GM12878 (cell line): Measurements from ENCODE around the gene SUGCT. TPM values are rescaled to one million over a fixed set of nuclear protein-coding genes. Genes with fewer than 3 reads are reported as not detected.

Experiments
- ATAC-seq: fragments of 200-7000 bp; cut with Tn5 transposase; 3 replicates; pipeline ENCODE4 v1.9.1; 2020; ENCODE audit warnings: mild to moderate bottlenecking, moderate library complexity
- BruUV-seq: library from RNA; stranded (reverse); fragments of 400-500 nt; replicated peaks from 2 replicates; lab custom pipeline; 2021; lab: Mats Ljungman, UMichigan
- CTCF ChIA-PET: fragments of 300-600 bp; sonication (Branson Sonifier 250); formaldehyde crosslinking; extraction: SDS; loops from one replicate; lab custom pipeline; 2021; ENCODE audit warnings: inconsistent platforms; lab: Yijun Ruan, JAX
- POLR2A ChIA-PET: fragments of 350-600 bp; formaldehyde crosslinking; extraction: SDS; loops from one replicate; lab custom pipeline; 2021; ENCODE audit warnings: inconsistent platforms; lab: Charles Lee
- RAD21 ChIA-PET: fragments of 300-600 bp; sonication (Branson Sonifier 250); formaldehyde crosslinking; loops from one replicate; lab custom pipeline; 2023; ENCODE audit warnings: antibody characterized with exemption; ENCODE audit not compliant: unreplicated experiment; lab: Charles Lee
- SMC1A ChIA-PET: fragments of 300-600 bp; sonication (Branson Sonifier 250); formaldehyde crosslinking; loops from one replicate; lab custom pipeline; 2023; ENCODE audit not compliant: unreplicated experiment, uncharacterized antibody; lab: Charles Lee
- DNase-seq: peaks from one replicate; pipeline ENCODE4 v3.0.0-alpha.2; 2011; ENCODE audit warnings: low read depth, low spot score
- FAIRE-seq: peaks from 3 replicates; lab custom pipeline; 2011; peaks lifted over from hg19 to GRCh38; lab: Jason Lieb, UNC
- H2AFZ ChIP-seq: 2 replicates; pipeline ENCODE4 v1.6.0; 2011; ENCODE audit warnings: low read depth, low read length, control low read depth; ENCODE audit not compliant: control insufficient read depth
- H3K27ac ChIP-seq: 2 replicates; pipeline ENCODE4 v1.5.1; 2011; ENCODE audit warnings: control low read depth; ENCODE audit not compliant: control insufficient read depth, insufficient read depth
- H3K27me3 ChIP-seq, 2 experiments: replicated peaks in 1 of 2; 2 replicates each; pipeline versions ENCODE4 v1.6.0 to v1.6.1; 2011; ENCODE audit warnings: low read length in 1 of 2; ENCODE audit not compliant: control insufficient read depth in 2 of 2, insufficient read depth in 2 of 2
- H3K36me3 ChIP-seq, 2 experiments: 2 replicates each; pipeline ENCODE4 v1.5.1; 2011; ENCODE audit warnings: low read length in 1 of 2; ENCODE audit not compliant: control insufficient read depth in 2 of 2, insufficient read depth in 2 of 2
- H3K4me1 ChIP-seq: 2 replicates; pipeline ENCODE4 v1.6.1; 2011; ENCODE audit warnings: mild to moderate bottlenecking, low read length, moderate library complexity, mixed read lengths; ENCODE audit not compliant: control insufficient read depth, insufficient read depth
- H3K4me2 ChIP-seq: 2 replicates; pipeline ENCODE4 v1.6.0; 2011; ENCODE audit warnings: control low read depth; ENCODE audit not compliant: control insufficient read depth, insufficient read depth
- H3K4me3 ChIP-seq: fragments of 200-600 bp; sonication (generic); 2 replicates; pipeline ENCODE4 v1.5.1; 2016
- H3K79me2 ChIP-seq: 2 replicates; pipeline ENCODE4 v1.6.0; 2011; ENCODE audit warnings: low read length; ENCODE audit not compliant: control insufficient read depth, insufficient read depth
- H3K9ac ChIP-seq: 2 replicates; pipeline ENCODE4 v1.8.0; 2011; ENCODE audit warnings: low read length, control low read depth, mixed read lengths; ENCODE audit not compliant: control insufficient read depth, insufficient read depth
- H3K9me3 ChIP-seq: replicated peaks from 3 replicates; pipeline ENCODE4 v1.5.1; 2011; ENCODE audit warnings: mild to moderate bottlenecking, low read length; ENCODE audit not compliant: control insufficient read depth, insufficient read depth
- H4K20me1 ChIP-seq: 2 replicates; pipeline ENCODE4 v1.6.0; 2011; ENCODE audit not compliant: control insufficient read depth, insufficient read depth
- BCL11A ChIP-seq: IDR thresholded peaks from 2 replicates; pipeline ENCODE4 v1.6.1; 2011; ENCODE audit warnings: low read depth, low read length
- CHD1 ChIP-seq: IDR thresholded peaks from 2 replicates; pipeline ENCODE4 v1.6.1; 2012; ENCODE audit warnings: low read depth, low read length, improper control_type of control experiment
- CTCF ChIP-seq, 3 experiments: IDR thresholded peaks in 2 of 3; conservative IDR thresholded peaks in 1 of 3; 2 replicates each; pipeline ENCODE4 v1.5.1; 2011; ENCODE audit warnings: low read depth in 3 of 3, low read length in 3 of 3, mild to moderate bottlenecking in 3 of 3, control low read depth in 2 of 3, moderate library complexity in 2 of 3, inconsistent platforms in 1 of 3, mixed read lengths in 1 of 3; ENCODE audit not compliant: control insufficient read depth in 2 of 3, insufficient read depth in 1 of 3; ENCODE audit errors: extremely low read depth in 1 of 3
- IRF4 ChIP-seq: IDR thresholded peaks from 2 replicates; pipeline ENCODE4 v1.6.1; 2011; ENCODE audit warnings: low read depth, low read length
- NFYB ChIP-seq: IDR thresholded peaks from 2 replicates; pipeline ENCODE4 v1.6.1; 2011; ENCODE audit warnings: low read depth, mild to moderate bottlenecking, low read length, improper control_type of control experiment, moderate library complexity; ENCODE audit not compliant: insufficient read depth
- NKRF ChIP-seq: fragments of 450-650 bp; conservative IDR thresholded peaks from 2 replicates; pipeline ENCODE4 v1.6.1; 2017; ENCODE audit warnings: mild to moderate bottlenecking, moderate library complexity
- NR2C2 ChIP-seq: IDR thresholded peaks from 2 replicates; pipeline ENCODE4 v1.6.1; 2011; ENCODE audit warnings: borderline replicate concordance, low read depth; ENCODE audit not compliant: control insufficient read depth, insufficient read length
- POLR2A ChIP-seq: IDR thresholded peaks from 2 replicates; pipeline ENCODE4 v1.6.1; 2011; ENCODE audit warnings: low read depth, mild to moderate bottlenecking, low read length
- RB1 ChIP-seq: fragments of 450-650 bp; formaldehyde crosslinking; IDR thresholded peaks from 2 replicates; pipeline ENCODE4 v1.6.1; 2017; ENCODE audit warnings: mild to moderate bottlenecking, borderline replicate concordance
- REST ChIP-seq: IDR thresholded peaks from 2 replicates; pipeline ENCODE4 v1.6.1; 2012; ENCODE audit warnings: mild to moderate bottlenecking, low read depth, low read length
- TCF7 ChIP-seq: IDR thresholded peaks from 2 replicates; pipeline ENCODE4 v1.6.1; 2014; ENCODE audit warnings: antibody characterized with exemption, borderline replicate concordance
- ZBTB11 ChIP-seq: fragments of 450-650 bp; formaldehyde crosslinking; IDR thresholded peaks from 2 replicates; pipeline ENCODE4 v1.5.0; 2022; ENCODE audit warnings: mild to moderate bottlenecking, missing genetic modification characterization
- ZNF622 ChIP-seq: fragments of 450-650 bp; IDR thresholded peaks from 2 replicates; pipeline ENCODE4 v1.6.1; 2017; ENCODE audit warnings: mild to moderate bottlenecking, inconsistent platforms
- in situ Hi-C: fragments of 300-500 bp; cut with MboI; formaldehyde crosslinking; loops from 9 replicates; pipeline ENCODE4 v1.14.3; 2018; ENCODE audit warnings: mixed read lengths
- intact Hi-C: fragments of 100-400 bp; cut with micrococcal nuclease; formaldehyde crosslinking; loops from one replicate; pipeline ENCODE4 v1.14.2; 2022; ENCODE audit not compliant: unreplicated experiment
- polyA plus RNA-seq, 11 experiments: library from polyadenylated mRNA; depleted of rRNA in 4 of 11; unstranded in 6 of 11; stranded (reverse) in 5 of 11; fragments of >200 nt; fragmentation: Nextera tagmentation in 4 of 11; fragmentation: Illumina TruSeq in 1 of 11; extraction: Ambion mirVana in 4 of 11; extraction: Trizol in 1 of 11; gene quantifications; 1 replicate in 1 of 11; 2 replicates in 10 of 11; pipeline versions ENCODE4 v1.2.1 to v1.2.3, GENCODE V29; 2011 to 2016; ENCODE audit warnings: inconsistent platforms in 2 of 11, missing spikeins in 2 of 11, low read depth in 1 of 11
- total RNA-seq, 4 experiments: library from RNA; depleted of rRNA in 3 of 4; stranded (reverse); fragments of >200 nt in 3 of 4; fragmentation: Illumina TruSeq in 1 of 4; extraction: Trizol in 1 of 4; gene quantifications; 2 replicates each; pipeline versions ENCODE4 v1.2.1 to v1.2.3, GENCODE V29; 2013 to 2021

Gene SUGCT
- total and polyA plus RNA-seq, 10 of the 15 experiments (the other 5 are each of a cell fraction or from before 2014, with no cell fraction given): 0.08 to 1.2 (median 0.67) TPM; not detected in 1

- TF ChIP-seq CHD1 (no peak), NR2C2 (no peak), POLR2A (no peak), TCF7 (no peak)
Observed at GRCh38 chr7:40332516-40332915, 197.7 kb downstream of the SUGCT start (continued).

GRCh38 chr7:40341836-40342235 lies 207.0 kb downstream of the SUGCT start:
- ChIA-PET CTCF (no interaction called here), RAD21 (no interaction called here), SMC1A (no interaction called here), POLR2A (no interaction called here)
- Histone ChIP-seq H3K27ac (no peak overlapping the region), H2AFZ (no peak overlapping the region), H3K9me3 (no peaks in the 10 kb centered on the region), H3K27me3 (no peaks in the 10 kb centered on the region), H3K36me3 (no peaks in the 10 kb centered on the region), H3K79me2 (no peaks in the 10 kb centered on the region), H3K4me2 (no peak overlapping the region), H4K20me1 (no peaks in the 10 kb centered on the region), H3K4me1 (no peaks in the 10 kb centered on the region), H3K9ac (no peak overlapping the region), H3K4me3 (no peak overlapping the region)
- in situ Hi-C loops: no loop called here
- ATAC-seq (no peak), FAIRE-seq (no peak), DNase-seq (no peak)
- no TSS peak for BruUV-seq
- intact Hi-C loops: no loop called here
- TF ChIP-seq IRF4: no peak
- TF ChIP-seq ZBTB11 (CRISPR knock-in tag): no peak
- TF ChIP-seq NKRF: no peak
- no peak for TF ChIP-seq NFYB
- TF ChIP-seq NR2C2: no peak
- TF ChIP-seq CTCF (IDR thresholded peaks at IDR 0.05 in 2 of 3, conservative IDR thresholded peaks at IDR 0.05 in 1 of 3; ENCODE audit: control insufficient read depth in 2 of 3, extremely low read depth in 1 of 3, insufficient read depth in 1 of 3, low read depth in 3 of 3, low read length in 3 of 3): no peak
- TF ChIP-seq RB1: no peak
- TF ChIP-seq BCL11A: no peak
- TF ChIP-seq ZNF622: no peak
- no peak for TF ChIP-seq REST
